GM18507 (cell line): ENCODE measurements around the gene PLEKHA5.

ENCODE experiments used
- DNase-seq: peaks from one replicate; pipeline ENCODE4 v3.0.0; 2011; ENCODE audit warnings: low read depth; ENCODE audit not compliant: insufficient read length; ENCODE audit errors: extremely low spot score
- FAIRE-seq: peaks from 2 replicates; lab custom pipeline; 2011; peaks lifted over from hg19 to GRCh38; lab: Jason Lieb, UNC

Gene PLEKHA5

DNA sequence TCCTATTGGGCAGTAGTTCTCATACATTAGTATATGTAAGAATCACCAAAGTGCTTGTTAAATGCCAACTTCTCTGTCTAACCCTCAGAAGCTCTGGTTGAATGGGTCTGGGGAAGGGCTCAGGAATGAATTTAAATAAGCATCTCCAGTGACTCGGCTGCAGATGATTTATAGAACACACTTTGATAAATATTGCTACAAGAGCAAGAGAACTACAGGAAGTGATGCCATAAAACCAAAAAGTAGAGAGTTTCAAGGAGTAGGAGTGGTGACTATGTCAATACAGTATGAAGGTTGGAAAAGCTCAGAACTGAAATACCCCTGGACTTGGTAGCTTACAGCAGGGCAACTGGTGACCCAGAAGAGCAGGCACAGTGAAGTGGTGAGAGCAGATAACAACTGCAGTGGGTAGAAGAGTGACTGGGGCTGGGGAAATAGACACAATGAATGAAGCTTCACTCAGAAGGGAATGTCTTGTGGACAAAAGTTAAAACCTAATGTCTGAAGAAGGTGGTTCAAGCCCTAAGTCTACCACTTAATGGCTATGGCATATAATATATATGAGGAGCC is 8.0 kb upstream of the PLEKHA5 start:
- no peak for FAIRE-seq
- no peak for DNase-seq

DNA sequence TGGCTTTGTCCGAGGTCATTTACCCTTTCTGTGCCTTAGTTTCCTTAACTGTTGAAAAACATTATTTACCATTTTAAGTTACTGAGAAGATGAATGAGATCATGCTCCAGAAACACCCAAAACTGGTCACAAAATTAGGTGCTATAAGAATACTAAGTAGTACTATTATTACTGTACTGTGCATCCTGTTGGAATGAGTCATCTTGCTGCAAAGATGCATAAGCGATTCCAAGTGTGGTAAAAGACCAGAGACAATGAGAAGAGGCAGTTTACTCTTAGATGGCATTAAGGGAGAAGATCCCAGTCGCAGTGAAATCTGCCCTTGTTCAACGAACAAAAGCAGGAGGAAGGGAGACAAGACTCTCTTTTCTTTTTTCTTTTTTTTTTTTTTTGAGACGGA is 4.2 kb upstream of the PLEKHA5 start:
- no peak for FAIRE-seq
- no peak for DNase-seq

DNA sequence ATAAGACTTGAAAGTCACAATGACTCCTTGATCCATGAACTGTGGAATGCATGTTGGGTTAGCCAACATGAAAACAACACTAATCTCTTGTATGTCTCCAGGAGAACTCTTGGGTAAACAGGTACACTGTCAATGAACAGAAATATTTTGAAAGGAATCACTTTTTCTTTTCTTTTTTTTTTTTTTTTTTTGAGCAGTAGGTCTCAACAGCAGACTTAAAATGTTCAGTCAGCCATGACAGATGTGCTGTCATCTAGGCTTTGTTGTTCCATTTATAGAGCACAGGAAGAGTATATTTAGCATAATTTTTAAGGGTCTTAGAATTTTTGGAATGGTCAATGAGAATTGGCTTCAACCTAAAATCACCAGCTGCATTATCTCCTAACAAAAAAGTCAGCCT is 2.3 kb upstream of the PLEKHA5 start:
- DNase-seq (no peak), FAIRE-seq (no peak)

DNA sequence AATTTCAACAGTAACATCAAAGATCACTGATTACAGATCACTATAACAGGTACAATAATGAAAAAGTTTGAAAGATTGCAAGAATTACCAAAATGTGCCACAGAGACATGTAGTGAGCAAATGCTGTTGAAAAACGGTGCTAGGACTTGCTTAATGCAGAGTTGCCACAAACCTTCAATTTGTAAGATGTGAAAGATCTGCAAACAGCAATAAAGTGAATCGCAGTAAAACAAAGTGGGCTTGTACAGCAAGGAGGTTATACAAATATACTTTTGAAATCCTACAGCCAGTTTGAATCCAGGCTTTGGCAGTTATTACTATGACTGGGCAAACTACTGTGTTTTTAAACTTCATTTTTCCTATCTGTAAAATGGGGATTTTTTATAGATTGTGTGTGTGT is 1.0 kb upstream of the PLEKHA5 start:
- DNase-seq (no peak), FAIRE-seq (no peak)

DNA sequence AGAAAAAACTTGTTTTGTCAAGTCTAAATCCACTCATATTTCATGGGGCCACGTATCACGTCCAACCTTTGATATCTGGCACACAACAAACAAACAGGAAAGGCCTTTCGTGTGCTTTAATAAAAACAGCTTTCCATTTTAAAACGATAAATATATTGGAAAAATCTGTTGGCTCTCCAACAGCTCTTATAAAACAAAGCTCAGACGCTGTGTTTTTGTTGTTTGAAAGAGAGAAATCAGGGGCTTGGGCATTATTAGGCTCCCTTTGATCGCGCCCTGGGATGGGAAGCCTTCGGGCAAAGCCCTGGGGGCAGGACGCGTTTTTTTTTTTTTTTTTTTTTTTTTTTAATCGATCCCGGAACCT is 429 bp upstream of the PLEKHA5 start:
- no peak for DNase-seq
- no peak for FAIRE-seq

DNA sequence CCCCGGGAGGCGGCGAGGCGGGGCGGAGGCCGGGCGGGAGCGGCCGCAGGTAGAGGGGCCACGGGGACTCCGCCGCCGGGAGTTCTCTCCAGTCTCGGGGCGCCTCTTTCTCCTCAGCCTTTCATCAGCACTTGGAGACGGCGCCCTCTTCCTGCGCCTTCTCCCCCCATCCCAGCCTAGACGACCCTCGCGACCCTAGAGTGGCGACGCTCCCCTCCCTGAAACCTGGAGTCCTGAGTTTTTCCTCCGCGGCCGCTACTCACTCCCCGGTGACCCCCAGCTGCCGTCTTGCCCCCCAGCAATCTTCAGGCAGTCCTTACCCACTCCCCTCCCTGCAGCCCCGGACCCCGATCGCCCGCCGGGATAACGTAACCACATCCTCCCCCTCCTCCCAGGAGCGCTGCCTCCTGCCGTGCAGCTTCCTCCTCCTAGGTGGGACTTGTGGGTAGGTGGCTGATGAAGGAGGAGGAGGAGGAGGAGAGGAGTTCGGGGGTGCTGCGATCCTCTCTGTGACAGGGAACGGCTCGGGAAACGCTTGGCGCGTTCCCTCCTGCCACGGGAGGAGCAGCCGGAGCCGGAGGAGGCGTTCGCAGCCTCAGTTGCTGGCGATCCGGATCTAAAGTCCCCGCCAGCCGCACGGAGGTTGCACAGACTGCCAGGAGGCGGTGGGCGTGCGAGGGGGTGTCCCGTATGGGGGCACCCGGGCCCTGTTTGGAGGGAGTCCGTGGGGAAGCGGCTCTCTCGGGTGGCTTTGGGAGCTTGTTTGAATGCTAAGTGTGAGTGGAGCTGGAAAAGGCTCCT is 891 bp downstream of the PLEKHA5 start:
- DNase-seq, result no peak
- FAIRE-seq, result no peak

DNA sequence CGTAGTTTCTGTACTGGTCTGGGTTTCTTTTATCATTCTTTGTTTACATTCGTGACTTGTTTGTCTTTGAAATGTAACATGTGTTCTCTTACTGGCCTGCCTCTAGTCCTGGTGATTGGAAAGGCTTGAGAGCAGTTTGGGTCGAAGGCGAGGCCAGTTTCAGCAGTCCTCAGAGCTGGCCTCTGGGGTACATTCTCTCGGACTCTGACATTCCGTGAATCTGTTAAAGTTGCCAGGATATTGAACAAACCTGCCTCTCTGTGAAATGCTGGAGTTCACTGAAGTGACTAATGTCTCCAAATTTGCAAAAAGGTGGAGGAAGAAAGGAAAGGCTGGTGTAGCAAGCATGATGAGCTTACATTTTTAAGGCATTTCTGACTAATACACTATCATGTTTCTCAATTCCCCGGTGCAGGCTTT is 1.5 kb downstream of the PLEKHA5 start:
- DNase-seq (no peak), FAIRE-seq (no peak)

DNA sequence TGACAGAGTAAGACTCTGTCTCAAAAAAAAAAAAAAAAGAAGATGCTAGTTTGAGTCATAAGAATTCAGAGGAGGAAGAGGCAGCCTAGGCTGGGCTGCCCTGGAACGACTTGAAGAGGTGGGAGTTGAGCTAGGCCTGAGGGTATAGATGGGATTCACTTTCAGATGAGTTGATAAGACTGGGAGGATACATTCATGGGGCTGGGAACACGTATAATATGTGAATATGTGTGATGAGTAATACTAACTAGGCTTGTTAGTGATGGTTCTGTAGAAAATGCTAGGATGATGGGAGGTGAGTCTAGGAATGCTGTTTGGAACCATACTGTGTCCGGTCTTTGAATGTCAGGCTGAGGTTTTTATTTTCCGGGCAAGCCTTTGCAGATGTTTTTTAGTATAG is 9.0 kb downstream of the PLEKHA5 start:
- FAIRE-seq (no peak), DNase-seq (no peak)

DNA sequence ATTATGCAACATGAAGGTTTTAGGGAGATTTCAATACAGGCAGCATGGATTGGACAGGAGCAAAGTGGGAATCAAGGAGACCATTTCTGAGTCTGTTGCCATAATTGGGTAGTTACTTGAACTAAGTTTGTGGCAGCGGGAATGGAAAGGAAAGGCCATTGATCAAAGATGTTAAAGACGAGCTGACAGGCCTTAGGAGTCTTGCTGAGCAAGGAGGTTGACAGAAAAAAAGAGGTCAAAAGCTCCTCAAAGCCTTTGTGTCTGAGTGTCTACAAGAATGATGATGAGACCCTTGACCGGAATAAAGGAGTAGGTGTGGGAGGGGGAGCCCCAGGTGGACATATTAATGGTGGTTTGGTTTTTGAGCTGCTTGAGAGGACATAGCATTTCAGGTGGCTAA is 9.4 kb downstream of the PLEKHA5 start:
- FAIRE-seq (no peak), DNase-seq (no peak)

DNA sequence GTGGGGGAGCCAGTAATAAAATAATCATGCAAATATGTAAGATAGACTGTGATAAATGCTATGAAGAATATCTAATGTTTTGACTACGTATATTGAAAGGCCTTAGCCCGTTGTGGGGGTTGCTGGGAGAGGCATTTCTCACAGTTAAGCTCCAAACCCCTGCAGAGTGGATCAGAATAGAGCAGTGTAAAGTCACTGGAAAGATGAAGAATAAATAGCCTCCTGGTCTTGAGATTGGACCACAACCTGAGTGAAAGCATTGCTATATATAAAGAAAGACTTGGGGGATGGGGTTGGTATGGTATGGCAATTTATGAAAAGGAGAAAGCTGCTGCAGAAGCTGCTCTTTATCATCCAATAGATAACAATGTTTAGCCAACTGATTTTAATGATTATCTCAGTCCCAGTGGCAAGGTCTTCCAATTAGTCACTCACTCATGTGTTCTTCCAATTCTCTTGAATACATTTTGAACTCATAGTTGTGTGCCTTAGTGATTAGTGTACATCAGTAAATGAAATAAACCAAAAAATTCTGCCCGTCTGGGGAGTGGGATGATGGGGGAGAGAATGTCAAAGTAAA is 10.2 kb downstream of the PLEKHA5 start:
- DNase-seq (no peak), FAIRE-seq (no peak)

DNA sequence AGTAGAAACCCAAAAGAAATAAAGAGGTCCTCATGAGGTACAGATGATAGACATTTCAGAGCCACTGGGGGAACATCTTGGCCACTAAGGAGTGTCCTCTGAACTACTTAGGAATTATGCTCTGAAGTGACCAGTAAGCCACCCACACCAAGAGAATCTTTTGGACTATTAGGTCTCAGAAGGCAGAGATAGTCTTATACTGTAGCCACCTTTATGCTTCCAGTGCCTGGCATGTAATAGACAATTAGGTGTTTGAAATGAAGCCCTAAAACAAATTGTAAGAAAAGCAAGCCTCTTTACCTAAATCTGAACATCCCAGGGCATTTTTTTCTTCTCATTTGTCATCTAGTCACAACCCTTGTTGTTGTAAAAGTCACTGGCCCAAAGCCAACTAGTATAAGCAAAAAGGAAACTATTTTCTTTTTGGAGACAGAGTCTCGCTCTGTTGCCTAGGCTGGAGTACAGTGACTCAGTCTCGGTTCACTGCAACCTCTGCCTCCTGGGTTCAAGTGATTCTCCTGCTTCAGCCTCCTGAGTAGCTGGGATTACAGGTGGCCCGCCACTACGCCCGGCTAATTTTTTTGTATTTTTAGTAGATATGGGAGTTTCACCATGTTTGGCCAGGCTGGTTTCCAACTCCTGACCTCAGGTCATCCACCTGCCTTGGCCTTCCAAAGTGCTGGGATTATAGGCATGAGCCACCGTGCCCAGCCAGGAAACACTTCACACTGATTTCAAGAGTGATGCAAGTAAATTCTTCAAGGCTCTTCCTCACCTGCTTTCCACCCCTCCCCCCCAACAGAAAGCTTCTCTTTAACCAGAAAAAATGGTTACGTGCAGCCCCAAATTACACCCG is 11.1 kb downstream of the PLEKHA5 start:
- DNase-seq (no peak), FAIRE-seq (no peak)

DNA sequence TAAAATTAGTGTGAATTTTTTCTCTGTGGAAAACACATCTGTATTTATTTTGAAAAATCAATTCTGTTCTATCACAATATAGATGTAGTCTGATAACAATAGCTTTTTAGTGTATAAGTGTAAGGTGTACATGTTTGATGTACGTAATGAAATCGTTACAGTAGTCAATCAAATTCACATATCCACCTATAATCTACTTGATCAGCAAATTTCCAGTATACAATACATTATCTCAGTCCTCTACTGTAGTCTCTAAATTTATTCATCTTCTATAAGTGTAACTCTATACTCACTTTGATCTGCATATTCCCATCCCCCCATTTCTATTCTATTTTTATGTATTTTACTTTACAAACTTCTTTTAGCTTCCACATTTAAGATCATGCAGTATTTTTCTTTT is 13.0 kb downstream of the PLEKHA5 start:
- FAIRE-seq, result no peak
- no peak for DNase-seq

DNA sequence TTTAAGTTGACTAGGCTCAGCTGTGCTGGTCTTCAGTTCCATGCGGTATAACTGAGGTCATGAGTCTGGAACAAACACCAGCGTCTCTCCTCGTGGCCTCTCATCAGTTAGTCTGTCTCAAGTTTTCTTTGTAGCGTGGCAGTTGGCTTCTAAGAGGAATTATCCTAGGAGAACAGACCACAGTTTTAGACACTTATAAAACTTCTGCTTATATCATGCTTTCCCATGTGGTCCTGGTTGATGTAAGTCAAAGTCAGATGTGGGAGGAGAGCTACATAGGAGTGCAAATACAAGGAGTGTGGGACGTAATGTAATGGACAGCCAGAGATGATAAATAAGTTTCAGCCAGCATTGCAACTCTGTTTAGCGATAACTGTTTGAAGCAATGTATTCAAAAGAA is 14.8 kb downstream of the PLEKHA5 start:
- no peak for DNase-seq
- FAIRE-seq, result no peak

DNA sequence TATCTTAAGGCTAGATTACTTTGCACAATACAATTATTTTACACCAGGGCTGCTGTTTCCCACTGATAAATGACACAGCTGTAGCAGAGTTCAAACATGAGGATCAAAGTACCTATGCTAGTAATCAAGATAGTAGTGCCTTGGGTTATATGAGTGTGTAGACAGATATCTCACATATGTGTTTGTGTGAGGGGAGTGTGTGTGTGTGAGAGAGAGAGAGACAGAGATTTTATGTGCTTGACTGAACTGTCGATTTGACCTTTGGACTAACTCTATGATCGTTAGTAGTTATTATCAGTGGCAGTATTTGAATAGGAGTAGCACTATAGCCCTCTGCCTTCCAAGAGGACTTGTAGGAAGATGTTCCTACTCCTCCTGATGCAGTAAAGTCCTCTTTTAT is 15.5 kb downstream of the PLEKHA5 start:
- DNase-seq, result no peak
- FAIRE-seq, result no peak

DNA sequence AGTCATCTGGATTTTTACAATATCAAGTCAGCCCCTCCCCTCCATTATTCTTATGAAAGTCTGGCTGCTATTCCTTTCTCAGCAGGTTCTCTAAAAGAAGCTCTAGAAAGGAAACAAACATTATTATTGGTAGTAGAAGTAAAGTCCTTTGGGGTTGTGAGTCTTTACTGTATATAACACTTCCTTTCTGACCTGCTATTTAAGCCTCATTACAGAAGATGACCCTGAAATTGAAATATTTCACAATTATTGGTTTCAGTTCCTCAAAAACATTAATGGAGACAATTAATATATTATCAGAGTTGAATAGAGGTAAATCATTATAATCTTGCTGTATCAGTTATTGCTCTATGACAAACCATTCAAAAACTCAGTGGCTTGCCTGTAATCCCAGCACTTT is 19.3 kb downstream of the PLEKHA5 start:
- FAIRE-seq (no peak), DNase-seq (no peak)

DNA sequence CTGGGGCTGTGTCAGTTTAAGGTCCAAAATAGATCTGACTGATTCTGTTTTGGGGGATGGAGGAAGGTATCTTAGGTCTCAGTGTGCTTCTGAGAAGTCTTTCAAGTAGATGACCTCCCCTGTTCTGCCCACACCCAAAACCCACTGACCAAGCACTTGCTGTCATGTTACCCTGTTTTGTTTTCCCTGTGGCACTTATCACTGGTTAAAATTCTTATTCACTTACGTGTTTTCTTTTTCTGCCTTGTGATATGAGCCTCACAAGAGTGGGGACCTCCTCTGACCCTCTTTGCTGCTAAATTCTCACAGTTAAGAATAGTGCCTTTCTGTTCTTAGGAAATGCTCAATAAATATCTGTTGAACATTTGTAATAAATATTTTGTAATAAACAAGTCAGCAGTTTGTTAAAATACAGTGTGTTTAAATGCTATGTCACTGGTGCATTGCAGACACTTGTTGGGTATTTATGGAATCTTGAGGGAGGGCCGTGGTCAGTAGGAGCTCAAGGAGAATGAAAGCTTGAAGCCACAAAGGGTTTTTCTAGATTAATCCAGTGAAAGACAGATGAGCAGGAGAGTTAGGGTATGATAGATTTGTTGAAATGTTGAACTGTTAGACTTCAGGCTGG is 20.9 kb downstream of the PLEKHA5 start:
- no peak for FAIRE-seq
- no peak for DNase-seq

DNA sequence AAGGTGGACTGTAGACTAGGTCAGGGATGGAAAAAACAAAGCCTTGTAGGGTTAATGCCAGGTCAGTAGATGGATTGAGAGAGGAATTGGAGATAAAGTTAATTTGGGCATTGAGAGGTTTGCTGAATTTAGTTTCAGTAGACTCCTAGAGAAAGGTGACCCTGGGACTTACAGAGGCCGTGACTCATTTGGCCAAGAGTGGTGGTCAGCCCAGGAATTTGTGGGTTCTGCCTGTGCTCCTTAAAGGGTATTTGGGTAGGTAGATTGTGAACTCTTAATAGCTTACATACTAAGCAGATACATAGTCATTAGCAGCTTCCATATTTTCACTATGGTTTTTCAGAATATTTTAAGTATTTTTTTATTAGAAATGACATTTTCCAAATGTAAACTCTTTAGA is 21.8 kb downstream of the PLEKHA5 start:
- FAIRE-seq, result no peak
- no peak for DNase-seq

DNA sequence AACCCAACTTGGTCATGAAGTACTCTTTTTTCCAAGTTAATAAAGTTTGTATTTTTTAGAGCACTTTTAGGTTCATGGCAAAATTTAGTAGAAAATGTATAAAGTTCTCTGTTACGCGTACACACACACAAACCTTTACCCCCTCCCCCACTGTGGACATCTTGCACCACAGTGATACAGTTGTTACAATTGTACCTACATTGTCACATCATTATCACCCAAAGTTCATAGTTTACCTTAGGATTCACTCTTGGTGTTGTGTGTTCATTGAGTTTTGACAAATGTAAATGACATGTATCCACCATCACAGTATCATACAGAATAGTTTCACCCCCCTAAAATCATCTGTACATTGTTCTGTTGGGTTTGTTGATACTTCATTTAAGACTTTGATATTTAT is 23.9 kb downstream of the PLEKHA5 start:
- FAIRE-seq, result no peak
- no peak for DNase-seq

DNA sequence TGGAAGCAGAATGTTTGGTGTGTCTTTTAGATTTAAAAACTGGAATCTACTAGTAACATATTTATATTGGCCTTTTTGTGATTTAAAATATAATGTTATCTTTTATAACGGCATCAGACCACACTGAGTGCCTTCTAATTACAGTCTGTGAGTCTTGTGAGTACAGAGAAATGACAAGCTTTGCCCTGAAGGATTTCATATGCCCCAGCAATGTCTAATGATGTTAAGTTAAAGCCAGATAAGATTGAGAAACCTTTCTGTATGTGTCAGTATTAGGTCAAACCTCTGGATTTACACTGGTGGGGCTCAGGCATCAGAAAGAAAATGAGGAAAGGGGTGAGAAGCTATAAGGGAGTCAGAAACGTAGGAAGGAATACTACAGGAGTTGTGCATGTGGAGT is 25.2 kb downstream of the PLEKHA5 start:
- FAIRE-seq (no peak), DNase-seq (no peak)
